GM21526 (cell line): ENCODE measurements around the gene DCST1.

ENCODE experiments used
- ATAC-seq: cut with Tn5 transposase; IDR thresholded peaks from one replicate; pipeline ENCODE4 v1.9.1; 2021; ENCODE audit warnings: moderate library complexity; ENCODE audit not compliant: unreplicated experiment, low FRiP score

Gene DCST1

DNA sequence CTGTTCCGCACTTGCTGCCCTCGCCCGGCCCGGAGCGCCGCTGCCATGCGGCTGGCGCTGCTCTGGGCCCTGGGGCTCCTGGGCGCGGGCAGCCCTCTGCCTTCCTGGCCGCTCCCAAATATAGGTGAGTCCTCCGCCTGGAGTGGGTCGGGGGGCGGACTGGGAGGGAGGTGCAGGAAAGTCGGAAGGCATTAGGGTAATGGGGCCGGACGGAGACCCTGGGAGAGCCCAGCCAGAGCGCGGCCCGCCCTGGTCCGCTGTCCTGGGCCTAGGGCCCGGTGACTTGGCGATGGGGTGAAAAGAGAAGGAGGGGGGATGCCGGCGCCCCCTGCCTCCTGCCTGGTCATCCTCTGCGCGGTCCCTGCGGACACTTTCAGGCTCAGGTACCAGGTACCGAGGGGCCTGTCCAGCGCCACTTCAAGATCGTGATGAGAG is 17.7 kb downstream of the DCST1 start:
- peak; percentile 6 for ATAC-seq

DNA sequence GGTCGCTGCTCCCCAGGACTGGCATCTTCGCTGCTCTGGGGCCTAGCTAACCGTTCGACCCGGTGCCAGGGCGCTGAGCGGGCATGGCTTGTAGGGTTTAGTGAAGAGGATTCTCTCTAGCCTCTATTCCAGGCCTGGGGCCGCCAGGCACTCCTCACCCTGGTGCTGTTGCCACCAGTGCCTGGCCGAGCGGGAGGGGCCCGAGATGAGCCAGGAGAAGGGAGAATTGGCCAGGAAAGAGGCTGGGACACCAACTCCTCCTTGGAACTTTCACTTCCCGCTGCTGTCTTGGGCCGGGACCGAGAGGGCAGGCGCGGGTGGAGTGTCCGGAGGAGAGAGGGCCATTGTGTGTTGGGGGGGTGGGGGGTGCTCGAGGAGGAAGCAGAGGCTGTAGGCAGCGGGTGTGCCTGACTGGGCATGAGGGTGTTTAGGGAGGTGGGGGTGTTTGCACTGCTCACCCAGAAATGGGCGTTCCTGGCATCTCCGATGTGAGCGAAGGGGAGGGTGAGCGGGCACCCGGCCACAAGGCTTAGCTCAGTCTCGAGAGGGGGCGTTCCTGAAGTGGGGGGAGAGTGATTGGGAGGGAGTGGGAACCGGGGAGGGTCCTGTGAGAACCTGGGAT is 18.3 kb downstream of the DCST1 start:
- ATAC-seq = no peak

DNA sequence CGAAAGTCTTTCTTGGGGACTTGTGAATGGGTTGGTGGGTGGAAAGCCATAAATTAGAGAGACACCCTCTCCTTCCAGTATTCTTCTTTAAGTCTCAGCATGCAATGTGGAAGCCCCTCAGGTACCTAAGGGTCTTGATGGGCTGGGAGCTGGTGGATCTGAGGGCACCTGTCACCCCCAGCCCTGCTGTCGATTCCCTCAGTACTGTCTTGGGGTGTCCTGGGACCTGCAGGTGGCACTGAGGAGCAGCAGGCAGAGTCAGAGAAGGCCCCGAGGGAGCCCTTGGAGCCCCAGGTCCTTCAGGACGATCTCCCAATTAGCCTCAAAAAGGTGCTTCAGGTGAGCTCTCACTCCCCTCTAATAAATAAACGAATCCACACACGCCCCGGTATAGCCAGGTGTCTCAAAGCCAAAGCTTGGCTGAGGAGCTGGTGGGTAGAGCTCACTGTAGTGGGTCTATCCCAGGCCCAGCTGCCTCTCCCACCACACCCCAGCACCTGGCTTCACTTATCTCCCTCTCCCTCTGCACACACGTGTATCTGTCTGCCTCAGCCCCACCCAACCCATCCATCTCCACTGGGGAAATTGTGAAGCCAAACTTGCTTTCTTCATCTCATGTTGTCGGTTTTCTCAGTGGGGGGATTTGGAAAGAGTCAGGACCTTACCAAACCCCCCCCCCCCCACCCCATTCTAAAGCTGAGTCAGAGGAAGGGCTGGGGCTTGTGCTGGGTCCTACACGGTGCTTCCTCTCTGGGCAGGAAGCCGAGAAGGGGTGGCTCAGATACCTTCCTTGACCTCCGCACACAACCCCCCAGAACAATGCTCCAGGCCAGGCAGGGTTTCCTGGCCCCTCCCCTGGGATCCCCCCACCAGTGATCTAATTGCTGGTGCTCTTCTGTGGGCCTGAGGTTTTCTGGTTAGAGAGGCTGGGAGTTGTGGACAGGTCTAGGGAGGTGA is 19.1 kb downstream of the DCST1 start:
- no peak for ATAC-seq

DNA sequence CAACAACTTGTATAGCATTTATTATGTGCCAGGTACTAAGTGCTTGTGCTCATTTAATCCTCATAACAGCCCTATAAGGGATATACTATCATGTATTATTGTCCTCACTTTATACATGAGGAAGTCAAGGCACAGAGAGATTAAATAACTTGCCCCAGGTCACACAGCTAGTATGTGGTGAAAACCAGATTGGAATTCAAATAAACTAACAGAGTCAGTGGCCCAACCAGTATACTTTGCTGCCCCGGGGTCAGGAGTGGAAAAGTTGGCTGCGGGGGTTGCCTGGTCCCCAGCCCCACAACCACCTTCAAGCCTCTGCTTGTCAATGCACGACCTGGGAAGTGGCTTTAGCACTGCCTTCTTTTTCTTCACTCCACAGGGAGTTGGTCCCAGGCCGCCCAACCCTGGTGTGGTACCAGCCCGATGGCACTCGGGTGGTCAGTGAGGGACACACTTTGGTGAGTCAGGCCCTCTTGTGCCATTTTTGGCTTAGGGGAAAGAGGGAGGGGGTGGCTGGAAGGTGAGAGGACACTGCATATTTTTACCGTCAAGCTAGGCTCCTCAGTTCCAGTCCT is 20.0 kb downstream of the DCST1 start:
- no peak for ATAC-seq

- ATAC-seq = no peak
Observed at GRCh38 chr1:155057104-155057503, 23.5 kb downstream of the DCST1 start.

DNA sequence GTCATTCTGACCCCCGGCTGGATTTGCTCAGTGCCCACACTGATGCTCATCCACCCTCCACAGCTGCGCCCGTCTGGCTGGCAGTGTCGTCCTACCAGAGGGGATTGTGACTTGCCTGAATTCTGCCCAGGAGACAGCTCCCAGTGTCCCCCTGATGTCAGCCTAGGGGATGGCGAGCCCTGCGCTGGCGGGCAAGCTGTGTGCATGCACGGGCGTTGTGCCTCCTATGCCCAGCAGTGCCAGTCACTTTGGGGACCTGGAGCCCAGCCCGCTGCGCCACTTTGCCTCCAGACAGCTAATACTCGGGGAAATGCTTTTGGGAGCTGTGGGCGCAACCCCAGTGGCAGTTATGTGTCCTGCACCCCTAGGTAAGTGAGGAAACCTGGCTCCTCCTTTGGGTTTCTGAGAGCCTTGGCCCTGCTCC is 24.2 kb downstream of the DCST1 start:
- ATAC-seq = no peak

DNA sequence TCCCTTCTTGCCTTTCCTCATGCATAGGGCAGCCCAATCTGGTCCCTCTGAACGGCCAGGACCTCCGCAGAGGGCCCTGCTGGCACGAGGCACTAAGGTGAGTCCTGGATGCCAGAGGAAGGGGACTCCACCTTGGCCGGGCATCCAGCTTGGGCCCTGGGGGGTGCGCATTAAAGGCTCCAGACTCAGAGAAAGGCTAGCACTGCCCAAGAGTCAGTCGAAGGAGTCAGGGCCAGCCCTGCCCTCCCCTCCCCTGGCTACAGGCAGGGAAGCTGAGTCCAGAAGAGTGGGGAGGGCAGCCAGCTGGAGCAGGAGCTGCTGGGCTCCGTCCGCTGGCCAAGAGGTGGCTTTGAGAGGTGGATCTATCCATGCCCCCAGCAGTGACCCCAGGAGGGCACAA is 27.1 kb downstream of the DCST1 start:
- no peak for ATAC-seq

- no peak for ATAC-seq
Observed at GRCh38 chr1:155061381-155062150, 27.9 kb downstream of the DCST1 start.

DNA sequence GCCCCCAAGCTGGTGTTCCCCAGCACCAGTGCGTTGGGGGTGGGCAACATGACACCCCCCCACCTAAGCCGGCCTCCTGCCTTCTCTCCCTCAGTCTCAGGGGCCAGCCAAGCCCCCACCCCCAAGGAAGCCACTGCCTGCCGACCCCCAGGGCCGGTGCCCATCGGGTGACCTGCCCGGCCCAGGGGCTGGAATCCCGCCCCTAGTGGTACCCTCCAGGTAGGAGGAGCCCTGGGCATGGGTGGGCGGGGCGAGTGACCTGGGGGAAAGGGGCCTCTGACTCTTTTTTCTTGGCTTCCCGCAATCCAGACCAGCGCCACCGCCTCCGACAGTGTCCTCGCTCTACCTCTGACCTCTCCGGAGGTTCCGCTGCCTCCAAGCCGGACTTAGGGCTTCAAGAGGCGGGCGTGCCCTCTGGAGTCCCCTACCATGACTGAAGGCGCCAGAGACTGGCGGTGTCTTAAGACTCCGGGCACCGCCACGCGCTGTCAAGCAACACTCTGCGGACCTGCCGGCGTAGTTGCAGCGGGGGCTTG is 28.6 kb downstream of the DCST1 start:
- ATAC-seq = no peak

- ATAC-seq = no peak
Observed at GRCh38 chr1:155062702-155063411, 29.2 kb downstream of the DCST1 start.

GRCh38 chr1:155063550-155064110 is 30.0 kb downstream of the DCST1 start, which contains the start of gene EFNA4:
TSS of gene EFNA4 (plus strand) at chr1:155063740. CDS start at chr1:155063824, 84 bp downstream.
- peak; percentile 57 for ATAC-seq

DNA sequence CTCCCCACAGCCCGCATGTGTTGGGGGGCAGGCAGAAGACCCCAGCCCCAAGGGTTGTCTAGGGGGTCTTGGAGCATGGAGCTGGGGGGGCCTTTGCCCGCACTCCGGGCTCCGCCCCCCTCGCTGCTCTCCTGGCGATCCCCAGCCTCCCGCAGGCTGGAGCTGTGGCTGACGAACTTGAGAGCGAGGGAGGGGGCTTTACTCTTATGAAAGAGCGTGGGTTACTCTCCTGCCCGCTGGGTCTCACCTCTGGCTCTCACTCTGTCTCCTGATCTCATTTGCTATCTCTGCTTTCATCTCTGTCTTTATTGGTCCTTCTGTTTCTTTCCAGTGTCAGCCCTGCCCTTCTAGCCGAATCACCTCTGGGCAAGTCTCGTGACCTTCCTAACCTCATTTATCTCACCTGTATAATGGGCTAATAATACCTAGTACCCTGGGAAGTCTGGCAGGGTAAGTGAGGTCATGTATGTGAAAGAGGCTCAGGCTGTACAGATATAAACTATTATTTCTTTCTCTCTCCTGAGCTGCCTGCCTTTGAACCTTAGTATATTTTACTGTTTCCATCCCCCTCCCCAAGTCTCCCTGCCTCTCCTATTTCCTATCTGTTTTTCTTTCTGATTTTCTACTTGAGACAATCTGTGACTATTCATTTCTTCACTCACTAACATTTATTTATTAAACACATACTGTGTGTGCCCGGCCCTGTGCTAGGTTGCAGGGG is 30.6 kb downstream of the DCST1 start:
- ATAC-seq = no peak

GRCh38 chr1:155064832-155065429 is 31.3 kb downstream of the DCST1 start:
- ATAC-seq = no peak

DNA sequence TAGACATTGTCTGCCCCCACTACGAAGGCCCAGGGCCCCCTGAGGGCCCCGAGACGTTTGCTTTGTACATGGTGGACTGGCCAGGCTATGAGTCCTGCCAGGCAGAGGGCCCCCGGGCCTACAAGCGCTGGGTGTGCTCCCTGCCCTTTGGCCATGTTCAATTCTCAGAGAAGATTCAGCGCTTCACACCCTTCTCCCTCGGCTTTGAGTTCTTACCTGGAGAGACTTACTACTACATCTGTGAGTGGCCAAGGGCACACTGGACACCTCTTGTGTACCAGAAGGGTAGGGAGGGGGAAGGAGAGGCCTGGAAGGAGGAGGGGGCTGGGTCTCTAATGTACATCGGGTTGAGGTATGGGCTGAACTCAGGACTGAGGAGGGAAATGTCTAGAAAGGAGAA is 33.2 kb downstream of the DCST1 start:
- ATAC-seq = no peak

DNA sequence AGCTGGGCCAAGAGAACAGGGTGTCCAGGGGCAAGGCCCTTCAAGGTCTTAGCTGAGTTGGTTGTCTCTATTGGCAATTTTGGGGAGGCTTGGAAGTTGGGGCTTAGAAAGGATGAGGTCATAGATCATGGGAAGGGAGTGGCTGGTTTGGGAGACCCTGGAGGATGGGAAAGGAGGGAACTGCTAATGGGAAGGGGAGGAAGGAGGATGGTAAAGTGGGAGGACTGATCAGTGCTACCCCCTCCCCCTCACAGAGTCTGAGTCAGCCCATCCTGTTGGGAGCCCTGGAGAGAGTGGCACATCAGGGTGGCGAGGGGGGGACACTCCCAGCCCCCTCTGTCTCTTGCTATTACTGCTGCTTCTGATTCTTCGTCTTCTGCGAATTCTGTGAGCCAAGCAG is 35.0 kb downstream of the DCST1 start:
- ATAC-seq = no peak

GRCh38 chr1:155069551-155070157 is 36.0 kb downstream of the DCST1 start:
- ATAC-seq = no peak

DNA sequence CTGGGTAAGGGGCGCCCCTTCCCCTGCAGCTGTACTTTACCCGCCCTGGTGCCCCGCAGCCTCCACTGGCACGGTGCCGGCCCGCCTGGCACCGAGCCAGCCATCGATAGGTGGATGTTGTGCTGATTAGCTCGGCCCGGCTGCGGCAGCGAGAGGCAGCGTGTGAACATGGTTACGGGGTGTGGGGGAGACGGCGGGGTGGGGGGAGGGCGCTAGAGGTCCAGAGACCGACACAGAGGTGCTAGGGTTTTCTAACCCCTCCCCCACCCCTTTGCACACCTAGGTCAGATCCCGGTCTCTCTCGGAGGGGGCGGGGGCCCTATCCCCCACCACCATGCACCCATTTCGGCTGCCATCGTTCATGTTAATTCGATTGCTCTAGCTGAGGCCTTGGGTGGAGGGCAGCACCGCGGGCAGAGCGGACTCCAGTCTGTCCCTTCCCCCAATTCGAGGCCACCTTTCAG is 36.6 kb downstream of the DCST1 start:
- ATAC-seq = no peak
